ENCODE data around the gene RND1. TPM values are rescaled to one million over a fixed set of nuclear protein-coding genes. Genes with fewer than 3 reads are reported as not detected.
A peak's percentile ranks its signal among the peaks of the same experiment; 100 is the strongest.

The RND1 gene
- total and polyA plus RNA-seq, 2 of the 13 experiments (the other 11 are each of a cell fraction or from before 2014, with no cell fraction given) = 1.8 to 1.9 TPM

DNA sequence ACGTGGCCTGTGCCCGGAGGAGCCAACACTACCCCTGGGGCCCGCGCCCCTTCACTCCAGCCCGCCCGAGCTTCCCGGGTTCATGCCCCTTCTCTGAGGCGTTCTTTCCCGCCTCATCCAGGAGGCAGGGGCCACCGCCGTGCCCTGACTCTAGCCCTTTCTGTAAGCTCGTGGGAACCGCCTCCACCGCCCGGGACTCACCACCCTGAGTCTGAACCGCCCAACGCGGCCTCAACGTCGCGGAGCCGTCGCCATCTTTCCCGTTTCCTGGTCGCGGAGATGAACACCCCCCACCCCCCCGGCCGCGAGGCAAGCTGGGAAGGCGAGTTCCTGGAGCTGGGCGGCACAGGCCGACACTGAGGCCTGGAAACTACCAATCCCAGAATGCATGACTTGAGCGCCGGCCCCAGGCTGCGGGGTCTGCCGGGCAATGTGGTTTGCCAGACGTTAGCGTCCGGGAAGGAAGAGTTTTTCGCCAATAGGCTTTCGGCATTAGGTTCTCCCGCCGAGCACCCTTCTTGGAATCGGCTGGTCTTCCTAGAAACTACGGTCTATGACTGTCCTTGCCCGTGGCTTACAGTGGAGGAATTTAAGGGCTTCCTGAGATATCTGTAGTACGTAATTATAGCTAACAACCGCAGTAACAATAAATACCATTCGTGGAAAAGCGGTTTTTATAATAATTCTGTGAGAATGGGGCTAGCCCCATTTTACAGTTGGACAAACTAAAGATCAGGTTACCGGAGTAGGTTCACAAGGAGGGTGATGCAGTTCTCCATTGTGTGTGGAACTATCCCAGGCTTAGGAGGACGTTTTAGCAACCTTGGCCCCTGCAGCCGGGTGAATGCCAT is 13.6 kb downstream of the RND1 start, which contains the start of gene DDX23 (continued):
- TF ChIP-seq ZNF292 (CRISPR knock-in tag; IDR thresholded peaks at IDR 0.05; ENCODE audit: borderline replicate concordance, low read depth) = no peak
- TF ChIP-seq MEF2D (CRISPR knock-in tag; IDR thresholded peaks at IDR 0.05) = peak; percentile 75; the same call in 1 of the 2 replicates
- no peak for TF ChIP-seq NFE2L1 (CRISPR knock-in tag; IDR thresholded peaks at IDR 0.05; ENCODE audit: borderline replicate concordance)
- peak; percentile 78 for TF ChIP-seq ZFP90 (CRISPR knock-in tag; IDR thresholded peaks at IDR 0.05; ENCODE audit: borderline replicate concordance)
- TF ChIP-seq ZNF614 (CRISPR knock-in tag; IDR thresholded peaks at IDR 0.05; ENCODE audit: borderline replicate concordance) = no peak
- peak; percentile 83 for TF ChIP-seq IRF2 (CRISPR knock-in tag; IDR thresholded peaks at IDR 0.05)
- TF ChIP-seq ZNF598 (CRISPR knock-in tag; IDR thresholded peaks at IDR 0.05; ENCODE audit: borderline replicate concordance) = no peak
- TF ChIP-seq, protein P1, sequence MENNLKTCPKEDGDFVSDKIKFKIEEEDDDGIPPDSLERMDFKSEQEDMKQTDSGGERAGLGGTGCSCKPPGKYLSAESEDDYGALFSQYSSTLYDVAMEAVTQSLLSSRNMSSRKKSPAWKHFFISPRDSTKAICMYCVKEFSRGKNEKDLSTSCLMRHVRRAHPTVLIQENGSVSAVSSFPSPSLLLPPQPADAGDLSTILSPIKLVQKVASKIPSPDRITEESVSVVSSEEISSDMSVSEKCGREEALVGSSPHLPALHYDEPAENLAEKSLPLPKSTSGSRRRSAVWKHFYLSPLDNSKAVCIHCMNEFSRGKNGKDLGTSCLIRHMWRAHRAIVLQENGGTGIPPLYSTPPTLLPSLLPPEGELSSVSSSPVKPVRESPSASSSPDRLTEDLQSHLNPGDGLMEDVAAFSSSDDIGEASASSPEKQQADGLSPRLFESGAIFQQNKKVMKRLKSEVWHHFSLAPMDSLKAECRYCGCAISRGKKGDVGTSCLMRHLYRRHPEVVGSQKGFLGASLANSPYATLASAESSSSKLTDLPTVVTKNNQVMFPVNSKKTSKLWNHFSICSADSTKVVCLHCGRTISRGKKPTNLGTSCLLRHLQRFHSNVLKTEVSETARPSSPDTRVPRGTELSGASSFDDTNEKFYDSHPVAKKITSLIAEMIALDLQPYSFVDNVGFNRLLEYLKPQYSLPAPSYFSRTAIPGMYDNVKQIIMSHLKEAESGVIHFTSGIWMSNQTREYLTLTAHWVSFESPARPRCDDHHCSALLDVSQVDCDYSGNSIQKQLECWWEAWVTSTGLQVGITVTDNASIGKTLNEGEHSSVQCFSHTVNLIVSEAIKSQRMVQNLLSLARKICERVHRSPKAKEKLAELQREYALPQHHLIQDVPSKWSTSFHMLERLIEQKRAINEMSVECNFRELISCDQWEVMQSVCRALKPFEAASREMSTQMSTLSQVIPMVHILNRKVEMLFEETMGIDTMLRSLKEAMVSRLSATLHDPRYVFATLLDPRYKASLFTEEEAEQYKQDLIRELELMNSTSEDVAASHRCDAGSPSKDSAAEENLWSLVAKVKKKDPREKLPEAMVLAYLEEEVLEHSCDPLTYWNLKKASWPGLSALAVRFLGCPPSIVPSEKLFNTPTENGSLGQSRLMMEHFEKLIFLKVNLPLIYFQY (CRISPR knock-in tag; IDR thresholded peaks at IDR 0.05; ENCODE audit: borderline replicate concordance) = no peak
- no peak for TF ChIP-seq ATAD3A (CRISPR knock-in tag; IDR thresholded peaks at IDR 0.05)
- peak; percentile 23; the same call in 1 of the 2 replicates for TF ChIP-seq ZSCAN12 (CRISPR knock-in tag; IDR thresholded peaks at IDR 0.05)
- TF ChIP-seq ZNF224 (CRISPR knock-in tag; IDR thresholded peaks at IDR 0.05) = no peak
- TF ChIP-seq PCBP1 (IDR thresholded peaks at IDR 0.05; ENCODE audit: borderline replicate concordance, low read depth, low read length) = peak; percentile 95; the same call in 1 of the 2 replicates
- TF ChIP-seq, protein P2, sequence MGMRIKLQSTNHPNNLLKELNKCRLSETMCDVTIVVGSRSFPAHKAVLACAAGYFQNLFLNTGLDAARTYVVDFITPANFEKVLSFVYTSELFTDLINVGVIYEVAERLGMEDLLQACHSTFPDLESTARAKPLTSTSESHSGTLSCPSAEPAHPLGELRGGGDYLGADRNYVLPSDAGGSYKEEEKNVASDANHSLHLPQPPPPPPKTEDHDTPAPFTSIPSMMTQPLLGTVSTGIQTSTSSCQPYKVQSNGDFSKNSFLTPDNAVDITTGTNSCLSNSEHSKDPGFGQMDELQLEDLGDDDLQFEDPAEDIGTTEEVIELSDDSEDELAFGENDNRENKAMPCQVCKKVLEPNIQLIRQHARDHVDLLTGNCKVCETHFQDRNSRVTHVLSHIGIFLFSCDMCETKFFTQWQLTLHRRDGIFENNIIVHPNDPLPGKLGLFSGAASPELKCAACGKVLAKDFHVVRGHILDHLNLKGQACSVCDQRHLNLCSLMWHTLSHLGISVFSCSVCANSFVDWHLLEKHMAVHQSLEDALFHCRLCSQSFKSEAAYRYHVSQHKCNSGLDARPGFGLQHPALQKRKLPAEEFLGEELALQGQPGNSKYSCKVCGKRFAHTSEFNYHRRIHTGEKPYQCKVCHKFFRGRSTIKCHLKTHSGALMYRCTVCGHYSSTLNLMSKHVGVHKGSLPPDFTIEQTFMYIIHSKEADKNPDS (CRISPR knock-in tag; IDR thresholded peaks at IDR 0.05) = no peak
- no peak for TF ChIP-seq NR2F1 (CRISPR knock-in tag; IDR thresholded peaks at IDR 0.05)
- TF ChIP-seq FOXC1 (CRISPR knock-in tag; IDR thresholded peaks at IDR 0.05; ENCODE audit: borderline replicate concordance) = no peak; the same call in 1 of the 2 replicates
- TF ChIP-seq, protein P3, sequence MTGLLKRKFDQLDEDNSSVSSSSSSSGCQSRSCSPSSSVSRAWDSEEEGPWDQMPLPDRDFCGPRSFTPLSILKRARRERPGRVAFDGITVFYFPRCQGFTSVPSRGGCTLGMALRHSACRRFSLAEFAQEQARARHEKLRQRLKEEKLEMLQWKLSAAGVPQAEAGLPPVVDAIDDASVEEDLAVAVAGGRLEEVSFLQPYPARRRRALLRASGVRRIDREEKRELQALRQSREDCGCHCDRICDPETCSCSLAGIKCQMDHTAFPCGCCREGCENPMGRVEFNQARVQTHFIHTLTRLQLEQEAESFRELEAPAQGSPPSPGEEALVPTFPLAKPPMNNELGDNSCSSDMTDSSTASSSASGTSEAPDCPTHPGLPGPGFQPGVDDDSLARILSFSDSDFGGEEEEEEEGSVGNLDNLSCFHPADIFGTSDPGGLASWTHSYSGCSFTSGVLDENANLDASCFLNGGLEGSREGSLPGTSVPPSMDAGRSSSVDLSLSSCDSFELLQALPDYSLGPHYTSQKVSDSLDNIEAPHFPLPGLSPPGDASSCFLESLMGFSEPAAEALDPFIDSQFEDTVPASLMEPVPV (CRISPR knock-in tag; IDR thresholded peaks at IDR 0.05) = no peak; the same call in 1 of the 2 replicates

Measured in HepG2 (cell line).